Skeletal muscle tissue (tissue), 4 donors: ENCODE data around the gene AMBRA1. TPM values are rescaled to one million over a fixed set of nuclear protein-coding genes. Genes with fewer than 3 reads are reported as not detected.

Source experiments
- H3K27ac ChIP-seq: one replicate; pipeline ENCODE4 v1.7.0; 2013; ENCODE audit warnings: mild to moderate bottlenecking, low read depth, low read length, inconsistent platforms
- H3K27me3 ChIP-seq, 3 donors: one replicate each; pipeline ENCODE4 v1.7.0; 2013; ENCODE audit warnings: low read length in 3 of 3; ENCODE audit not compliant: control insufficient read depth in 3 of 3, insufficient read depth in 3 of 3
- H3K36me3 ChIP-seq, 3 donors: one replicate each; pipeline ENCODE4 v1.7.0; 2013; ENCODE audit warnings: low read length in 3 of 3; ENCODE audit not compliant: control insufficient read depth in 3 of 3, insufficient read depth in 3 of 3
- H3K4me1 ChIP-seq, 3 donors: one replicate each; pipeline ENCODE4 v1.7.0; 2013; ENCODE audit warnings: low read length in 3 of 3, mild to moderate bottlenecking in 3 of 3; ENCODE audit not compliant: control insufficient read depth in 3 of 3, insufficient read depth in 3 of 3
- H3K4me3 ChIP-seq, 3 donors: one replicate each; pipeline ENCODE4 v1.7.0; 2013; ENCODE audit warnings: low read length in 3 of 3
- H3K9ac ChIP-seq, 3 donors: one replicate each; pipeline ENCODE4 v1.7.0; 2013; ENCODE audit warnings: low read length in 3 of 3, mild to moderate bottlenecking in 3 of 3, moderate library complexity in 2 of 3, low read depth in 1 of 3
- H3K9me3 ChIP-seq, 3 donors: one replicate each; pipeline ENCODE4 v1.7.0; 2013; ENCODE audit warnings: low read length in 3 of 3; ENCODE audit not compliant: control insufficient read depth in 3 of 3
- total RNA-seq: library from RNA; depleted of rRNA; stranded (reverse); fragments of >200 nt; gene quantifications from one replicate; pipeline ENCODE4 v1.2.3, GENCODE V29; 2014
- donor health status: Osteomylitis.

Gene AMBRA1
- total RNA-seq, 1 donor from 2014 or later: 17.7 TPM

GRCh38 chr11:46557684-46558151 is 36.1 kb downstream of the AMBRA1 start:
- Histone ChIP-seq H3K4me1 (peaks cover 20 to 28% (median 21%) of the 10 kb centered on the region in 3 donors), H3K4me3 (no peak overlapping the region), H3K9ac (no peak overlapping the region), H3K36me3 (no peaks in the 10 kb centered on the region), H3K27ac (no peak overlapping the region), H3K9me3 (no peaks in the 10 kb centered on the region), H3K27me3 (no peaks in the 10 kb centered on the region)

GRCh38 chr11:46555267-46556054 is 38.4 kb downstream of the AMBRA1 start:
- no peaks in the 10 kb centered on the region for H3K27me3 ChIP-seq
- no peak overlapping the region for H3K9ac ChIP-seq
- no peaks in the 10 kb centered on the region for H3K36me3 ChIP-seq
- H3K4me1 ChIP-seq: peaks cover 14 to 22% (median 21%) of the 10 kb centered on the region in 3 donors
- no peak overlapping the region for H3K4me3 ChIP-seq
- no peaks in the 10 kb centered on the region for H3K9me3 ChIP-seq
- H3K27ac ChIP-seq: peak overlapping the region; percentile 78

GRCh38 chr11:46554213-46555147 is 39.3 kb downstream of the AMBRA1 start:
- Histone ChIP-seq H3K4me3 (peak overlapping the region in 1 of 3 donors; percentile 38), H3K27ac (peak overlapping the region; percentile 78), H3K9me3 (no peaks in the 10 kb centered on the region), H3K9ac (no peak overlapping the region), H3K36me3 (no peaks in the 10 kb centered on the region), H3K27me3 (no peaks in the 10 kb centered on the region), H3K4me1 (peaks cover 14 to 22% (median 21%) of the 10 kb centered on the region in 3 donors)

GRCh38 chr11:46553814-46554212 is 40.0 kb downstream of the AMBRA1 start:
- Histone ChIP-seq H3K9ac (peak overlapping the region in 1 of 3 donors; percentile 25), H3K4me1 (peaks cover 14 to 22% (median 21%) of the 10 kb centered on the region in 3 donors), H3K9me3 (no peaks in the 10 kb centered on the region), H3K27me3 (no peaks in the 10 kb centered on the region), H3K4me3 (peak overlapping the region in 2 of 3 donors; percentile 2 to 38), H3K27ac (peak overlapping the region; percentile 78), H3K36me3 (no peaks in the 10 kb centered on the region)

- Histone ChIP-seq H3K36me3 (peaks cover 7 to 11% (median 7%) of the 10 kb centered on the region in 3 donors), H3K9me3 (no peaks in the 10 kb centered on the region), H3K4me1 (peaks cover 21 to 28% (median 21%) of the 10 kb centered on the region in 3 donors), H3K4me3 (no peak overlapping the region), H3K27ac (no peak overlapping the region), H3K27me3 (no peaks in the 10 kb centered on the region), H3K9ac (no peak overlapping the region)
Measured at GRCh38 chr11:46551261-46551660, 42.6 kb downstream of the AMBRA1 start.

GRCh38 chr11:46547579-46547978 is 46.2 kb downstream of the AMBRA1 start:
- peaks cover 26 to 41% (median 31%) of the 10 kb centered on the region in 3 donors for H3K36me3 ChIP-seq

GRCh38 chr11:46543564-46543963 is 50.3 kb downstream of the AMBRA1 start:
- H3K27ac ChIP-seq: no peak overlapping the region
- H3K4me1 ChIP-seq: peaks cover 17 to 19% (median 18%) of the 10 kb centered on the region in 3 donors
- H3K9me3 ChIP-seq: no peaks in the 10 kb centered on the region
- no peak overlapping the region for H3K4me3 ChIP-seq
- H3K36me3 ChIP-seq: peaks cover 40 to 58% (median 44%) of the 10 kb centered on the region in 3 donors
- H3K27me3 ChIP-seq: no peaks in the 10 kb centered on the region
- no peak overlapping the region for H3K9ac ChIP-seq

More at GRCh38 chr11:46547579-46547978, 46.2 kb downstream of the AMBRA1 start:
- peaks cover 7 to 11% (median 9%) of the 10 kb centered on the region in 3 donors for H3K4me1 ChIP-seq
- H3K27me3 ChIP-seq: no peaks in the 10 kb centered on the region
- H3K4me3 ChIP-seq: no peak overlapping the region
- H3K9me3 ChIP-seq: no peaks in the 10 kb centered on the region
- no peak overlapping the region for H3K27ac ChIP-seq
- no peak overlapping the region for H3K9ac ChIP-seq

GRCh38 chr11:46541593-46542371 is 52.0 kb downstream of the AMBRA1 start:
- Histone ChIP-seq H3K9ac (no peak overlapping the region), H3K27me3 (no peaks in the 10 kb centered on the region), H3K9me3 (no peaks in the 10 kb centered on the region), H3K27ac (no peak overlapping the region), H3K4me3 (no peak overlapping the region), H3K36me3 (peaks cover 36 to 51% (median 41%) of the 10 kb centered on the region in 3 donors), H3K4me1 (peaks cover 13 to 22% (median 18%) of the 10 kb centered on the region in 3 donors)

GRCh38 chr11:46540807-46541206 is 53.0 kb downstream of the AMBRA1 start:
- peaks cover 32 to 46% (median 36%) of the 10 kb centered on the region in 3 donors for H3K36me3 ChIP-seq

More at GRCh38 chr11:46540807-46541206, 53.0 kb downstream of the AMBRA1 start:
- no peak overlapping the region for H3K4me3 ChIP-seq
- no peak overlapping the region for H3K9ac ChIP-seq
- H3K9me3 ChIP-seq: no peaks in the 10 kb centered on the region
- H3K4me1 ChIP-seq: peaks cover 13 to 25% (median 21%) of the 10 kb centered on the region in 3 donors
- no peaks in the 10 kb centered on the region for H3K27me3 ChIP-seq
- H3K27ac ChIP-seq: no peak overlapping the region
